Iris pigment epithelial cell (primary cell): Measurements from ENCODE around the gene LPAR5.
A peak's percentile ranks its signal among the peaks of the same experiment; 100 is the strongest.

ENCODE experiments used
- DNase-seq: peaks from one replicate; pipeline ENCODE4 v3.0.0-alpha.2; 2011; ENCODE audit warnings: low read depth

The LPAR5 gene

GRCh38 chr12:6635856-6636531 is at the start of gene LPAR5:
Gene LPAR5 (minus strand): TSS chr12:6635959. CDS start chr12:6621248, 14,711 bp downstream.
- DNase-seq: peak; percentile 44

GRCh38 chr12:6684609-6685008 is 48.9 kb upstream of the LPAR5 start:
- DNase-seq: no peak

GRCh38 chr12:6676962-6677361 is 41.2 kb upstream of the LPAR5 start:
- DNase-seq: no peak

- no peak for DNase-seq
These were observed 36.4 kb upstream of the LPAR5 start for GRCh38 chr12:6672143-6672542.

GRCh38 chr12:6667559-6668210 is 31.9 kb upstream of the LPAR5 start:
- DNase-seq: no peak

GRCh38 chr12:6666211-6666610 is 30.5 kb upstream of the LPAR5 start:
- peak; percentile 23 for DNase-seq

- peak; percentile 9 for DNase-seq
These were observed 29.1 kb upstream of the LPAR5 start for GRCh38 chr12:6664902-6665301.

- DNase-seq: peak; percentile 100
These were observed 27.4 kb upstream of the LPAR5 start, which contains the start of gene ING4 for GRCh38 chr12:6662906-6663742. Gene ING4 (minus strand): TSS chr12:6663119. CDS start chr12:6663101, 18 bp downstream.

GRCh38 chr12:6662602-6662905 is 26.8 kb upstream of the LPAR5 start:
- no peak for DNase-seq

- no peak for DNase-seq
These were observed 18.2 kb upstream of the LPAR5 start for GRCh38 chr12:6653987-6654386.

GRCh38 chr12:6653342-6653741 is 17.6 kb upstream of the LPAR5 start:
- no peak for DNase-seq

GRCh38 chr12:6652391-6652790 is 16.6 kb upstream of the LPAR5 start:
- DNase-seq: no peak

- DNase-seq: no peak
These were observed 15.1 kb upstream of the LPAR5 start for GRCh38 chr12:6650832-6651231.

- DNase-seq: peak; percentile 43
These were observed 11.4 kb upstream of the LPAR5 start, which contains the start of gene ACRBP for GRCh38 chr12:6647083-6647604. Gene ACRBP (minus strand): TSS chr12:6647432. CDS start chr12:6647366, 66 bp downstream.

GRCh38 chr12:6646276-6647082 is 10.7 kb upstream of the LPAR5 start:
- no peak for DNase-seq

- no peak for DNase-seq
These were observed 9.1 kb upstream of the LPAR5 start for GRCh38 chr12:6644903-6645302.

- DNase-seq: no peak
These were observed 8.5 kb upstream of the LPAR5 start for GRCh38 chr12:6644257-6644596.

GRCh38 chr12:6643569-6644256 is 8.0 kb upstream of the LPAR5 start:
- DNase-seq: no peak

- DNase-seq: no peak
These were observed 5.4 kb upstream of the LPAR5 start for GRCh38 chr12:6641131-6641530.

GRCh38 chr12:6640497-6640896 is 4.7 kb upstream of the LPAR5 start:
- DNase-seq: no peak

- no peak for DNase-seq
These were observed 3.5 kb upstream of the LPAR5 start for GRCh38 chr12:6639151-6639801.
